Hepatocyte (in vitro differentiated cells): ENCODE measurements around the gene CNOT11. TPM values are rescaled to one million over a fixed set of nuclear protein-coding genes. Genes with fewer than 3 reads are reported as not detected.
"Not testable (repeated sequence)": the region's sequence is repeated elsewhere in the genome, so short reads cannot be mapped to it uniquely, and the experiment has no call there.

Experiments
- DNase-seq: peaks from one replicate; pipeline ENCODE4 v3.0.0-alpha.2; 2016; ENCODE audit warnings: low spot score
- H2AFZ ChIP-seq: fragments of 200-600 bp; sonication (generic); 2 replicates; pipeline ENCODE4 v1.6.0; 2016; ENCODE audit warnings: antibody characterized with exemption, mild to moderate bottlenecking
- H3K27ac ChIP-seq: fragments of 200-600 bp; sonication (generic); 2 replicates; pipeline ENCODE4 v1.5.1; 2016; ENCODE audit warnings: mild to moderate bottlenecking
- H3K27me3 ChIP-seq: fragments of 200-600 bp; sonication (generic); 2 replicates; pipeline ENCODE4 v1.6.1; 2016
- H3K36me3 ChIP-seq: fragments of 200-600 bp; sonication (generic); replicated peaks from 2 replicates; pipeline ENCODE4 v1.5.1; 2016; ENCODE audit warnings: low read depth; ENCODE audit not compliant: insufficient read depth
- H3K4me1 ChIP-seq: fragments of 200-600 bp; sonication (generic); 2 replicates; pipeline ENCODE4 v1.5.1; 2016; ENCODE audit warnings: mild to moderate bottlenecking, moderate library complexity; ENCODE audit not compliant: insufficient read depth
- H3K4me2 ChIP-seq: fragments of 200-600 bp; sonication (generic); 2 replicates; pipeline ENCODE4 v1.6.0; 2016
- H3K4me3 ChIP-seq: fragments of 200-600 bp; sonication (generic); 2 replicates; pipeline ENCODE4 v1.5.1; 2016; ENCODE audit warnings: mild to moderate bottlenecking
- H3K79me2 ChIP-seq: fragments of 200-600 bp; sonication (generic); 2 replicates; pipeline ENCODE4 v1.6.0; 2017; ENCODE audit warnings: mild to moderate bottlenecking
- H3K9me2 ChIP-seq: fragments of 200-600 bp; sonication (generic); replicated peaks from 2 replicates; pipeline ENCODE4 v1.6.0; 2017; ENCODE audit warnings: mild to moderate bottlenecking; ENCODE audit not compliant: insufficient read depth
- H3K9me3 ChIP-seq: fragments of 200-600 bp; sonication (generic); 2 replicates; pipeline ENCODE4 v1.5.1; 2016; ENCODE audit warnings: low read depth, mild to moderate bottlenecking
- H4K20me1 ChIP-seq: fragments of 200-600 bp; sonication (generic); 2 replicates; pipeline ENCODE4 v1.6.0; 2016; ENCODE audit warnings: mild to moderate bottlenecking; ENCODE audit not compliant: insufficient read depth, poor library complexity, severe bottlenecking
- CTCF ChIP-seq: fragments of 200-600 bp; sonication (generic); IDR thresholded peaks from 2 replicates; pipeline ENCODE4 v1.5.1; 2016; ENCODE audit warnings: antibody characterized with exemption, mild to moderate bottlenecking; ENCODE audit not compliant: poor library complexity
- EZH2 ChIP-seq: fragments of 200-600 bp; sonication (generic); IDR thresholded peaks from 2 replicates; pipeline ENCODE4 v1.6.1; 2016; ENCODE audit warnings: antibody characterized with exemption, mild to moderate bottlenecking, borderline replicate concordance
- EZH2phosphoT487 ChIP-seq: fragments of 200-600 bp; sonication (generic); IDR thresholded peaks from one replicate; pipeline ENCODE4 v1.6.1; 2018; ENCODE audit warnings: antibody characterized with exemption, mild to moderate bottlenecking, low read depth, moderate library complexity; ENCODE audit not compliant: unreplicated experiment, severe bottlenecking
- WGBS: methylation state at CpG from one replicate; pipeline ENCODE4 v1.1.6; 2016; ENCODE audit warnings: low lambda C conversion rate; ENCODE audit errors: missing lambda C conversion rate; 5-methylcytosine and 5-hydroxymethylcytosine counted together
- polyA plus RNA-seq: library from polyadenylated mRNA; unstranded; fragments of >200 nt; fragmentation: Nextera tagmentation; extraction: Ambion mirVana; gene quantifications from 2 replicates; pipeline ENCODE4 v1.2.1, GENCODE V29; 2016
- total RNA-seq: library from RNA; depleted of rRNA; stranded (reverse); fragments of >200 nt; gene quantifications from 2 replicates; pipeline ENCODE4 v1.2.3, GENCODE V29; 2014

The CNOT11 gene
- total and polyA plus RNA-seq, 2 experiments from 2014 or later = 57.7 to 61.8 TPM

- H4K20me1 ChIP-seq = no peaks in the 10 kb centered on the region
- H3K4me3 ChIP-seq = no peak overlapping the region
- peaks cover 5% of the 10 kb centered on the region for H3K4me1 ChIP-seq
- H3K9me3 ChIP-seq = no peaks in the 10 kb centered on the region
- H3K9me2 ChIP-seq = no peaks in the 10 kb centered on the region
- H3K36me3 ChIP-seq = no peaks in the 10 kb centered on the region
- 70% methylated on average over 4 of the region's 4 CpGs for WGBS
- no peaks in the 10 kb centered on the region for H3K27me3 ChIP-seq
- no peak for TF ChIP-seq EZH2phosphoT487
- TF ChIP-seq CTCF = no peak
- TF ChIP-seq EZH2 = no peak
- no peaks in the 10 kb centered on the region for H3K79me2 ChIP-seq
- no peak overlapping the region for H3K27ac ChIP-seq
- H3K4me2 ChIP-seq = no peak overlapping the region
- DNase-seq = no peak
- H2AFZ ChIP-seq = no peak overlapping the region
Measured at GRCh38 chr2:101208830-101209229, 43.9 kb upstream of the CNOT11 start.

GRCh38 chr2:101219246-101219645 is 33.4 kb upstream of the CNOT11 start:
- no peaks in the 10 kb centered on the region for H4K20me1 ChIP-seq
- no peak for DNase-seq
- 95% methylated on average over 7 of the region's 7 CpGs for WGBS

GRCh38 chr2:101220091-101220490 is 32.6 kb upstream of the CNOT11 start:
- 80% methylated on average over 7 of the region's 7 CpGs for WGBS
- not testable (repeated sequence) for H2AFZ ChIP-seq, H3K4me3 ChIP-seq, H4K20me1 ChIP-seq, DNase-seq, H3K9me3 ChIP-seq, H3K9me2 ChIP-seq, H3K36me3 ChIP-seq, H3K4me1 ChIP-seq, H3K27ac ChIP-seq, H3K4me2 ChIP-seq, H3K27me3 ChIP-seq, H3K79me2 ChIP-seq

More at GRCh38 chr2:101219246-101219645, 33.4 kb upstream of the CNOT11 start:
- no peaks in the 10 kb centered on the region for H3K79me2 ChIP-seq
- no peaks in the 10 kb centered on the region for H3K9me3 ChIP-seq
- H3K27me3 ChIP-seq = no peaks in the 10 kb centered on the region
- no peak overlapping the region for H3K4me2 ChIP-seq
- H3K4me3 ChIP-seq = no peak overlapping the region
- no peaks in the 10 kb centered on the region for H3K4me1 ChIP-seq
- H3K27ac ChIP-seq = no peak overlapping the region
- no peaks in the 10 kb centered on the region for H3K36me3 ChIP-seq
- H3K9me2 ChIP-seq = no peaks in the 10 kb centered on the region
- TF ChIP-seq EZH2phosphoT487 (no peak), EZH2 (no peak), CTCF (no peak)
- H2AFZ ChIP-seq = no peak overlapping the region

- Histone ChIP-seq H3K79me2 (no peaks in the 10 kb centered on the region), H3K27me3 (no peaks in the 10 kb centered on the region), H3K9me2 (no peaks in the 10 kb centered on the region), H3K36me3 (no peaks in the 10 kb centered on the region), H3K9me3 (no peaks in the 10 kb centered on the region), H3K4me3 (no peak overlapping the region), H3K27ac (no peak overlapping the region), H4K20me1 (no peaks in the 10 kb centered on the region), H3K4me2 (no peak overlapping the region), H2AFZ (no peak overlapping the region), H3K4me1 (no peaks in the 10 kb centered on the region)
- WGBS = 78% methylated on average over 7 of the region's 7 CpGs
- no peak for DNase-seq
- no peak for TF ChIP-seq EZH2phosphoT487
- no peak for TF ChIP-seq CTCF
- no peak for TF ChIP-seq EZH2
Measured at GRCh38 chr2:101223814-101224231, 28.9 kb upstream of the CNOT11 start.
